Measurements from ENCODE around the gene HNRNPH2. TPM values are rescaled to one million over a fixed set of nuclear protein-coding genes. Genes with fewer than 3 reads are reported as not detected.

The HNRNPH2 gene
- total RNA-seq, 3 donors from 2014 or later (not counting 1 experiment from before 2014, with no cell fraction given): 47.3 to 56.1 (median 52.9) TPM

GRCh38 chrX:101417981-101418841, 10.2 kb downstream of the HNRNPH2 start:
- Histone ChIP-seq H3K27ac (ENCODE audit: low read length) (peak overlapping the region; percentile 94), H3K9me3 (ENCODE audit: control insufficient read depth, insufficient read depth, low read length) (no peaks in the 10 kb centered on the region), H3K27me3 (ENCODE audit: control insufficient read depth, insufficient read depth, low read length) (no peaks in the 10 kb centered on the region), H3K4me3 (ENCODE audit: low read length) (peak overlapping the region; percentile 74), H3K36me3 (ENCODE audit: control insufficient read depth, insufficient read depth, low read length) (peaks cover 4% of the 10 kb centered on the region), H3K4me1 (ENCODE audit: control insufficient read depth, insufficient read depth, low read length) (peaks cover 20% of the 10 kb centered on the region)
- no peaks in the 10 kb centered on the region for H3K9me3 Mint-ChIP-seq
- peak overlapping the region; percentile 92 for H3K4me3 Mint-ChIP-seq
- ATAC-seq (peak; percentile 68 to 71 (median 70)), DNase-seq (peak; percentile 42 to 55)
- peaks cover 18 to 26% of the 10 kb centered on the region in 2 donors for H3K4me1 Mint-ChIP-seq
- peak overlapping the region; percentile 90 to 98 for H3K27ac Mint-ChIP-seq
- no peak for TF ChIP-seq CTCF (IDR thresholded peaks at IDR 0.05)
- no peaks in the 10 kb centered on the region for H3K27me3 Mint-ChIP-seq (ENCODE audit: low read depth in 2 of 2)
- intact Hi-C loops (cut with micrococcal nuclease): loop anchor here (5.0 kb wide), 2 partner anchors 179 to 514 kb away; partner anchors contain the start of gene ZMAT1
- WGBS (ENCODE audit: insufficient coverage): under 1% methylated on average over 35 of the region's 56 CpGs
- no peaks in the 10 kb centered on the region for H3K36me3 Mint-ChIP-seq

GRCh38 chrX:101419489-101419888, 11.5 kb downstream of the HNRNPH2 start:
- Histone ChIP-seq H3K4me1 (ENCODE audit: control insufficient read depth, insufficient read depth, low read length) (peaks cover 20% of the 10 kb centered on the region), H3K36me3 (ENCODE audit: control insufficient read depth, insufficient read depth, low read length) (no peaks in the 10 kb centered on the region), H3K4me3 (ENCODE audit: low read length) (no peak overlapping the region), H3K9me3 (ENCODE audit: control insufficient read depth, insufficient read depth, low read length) (no peaks in the 10 kb centered on the region), H3K27ac (ENCODE audit: low read length) (no peak overlapping the region), H3K27me3 (ENCODE audit: control insufficient read depth, insufficient read depth, low read length) (no peaks in the 10 kb centered on the region)
- H3K27ac Mint-ChIP-seq: peak overlapping the region; percentile 90 to 98
- DNase-seq: no peak
- peaks cover 18 to 26% of the 10 kb centered on the region in 2 donors for H3K4me1 Mint-ChIP-seq
- no peak for TF ChIP-seq CTCF (IDR thresholded peaks at IDR 0.05)
- no peaks in the 10 kb centered on the region for H3K36me3 Mint-ChIP-seq
- no peak for ATAC-seq
- no peaks in the 10 kb centered on the region for H3K9me3 Mint-ChIP-seq
- 94% methylated on average over 2 of the region's 2 CpGs for WGBS (ENCODE audit: insufficient coverage)
- no peaks in the 10 kb centered on the region for H3K27me3 Mint-ChIP-seq (ENCODE audit: low read depth in 2 of 2)
- peak overlapping the region; percentile 92 for H3K4me3 Mint-ChIP-seq
- intact Hi-C loops (cut with micrococcal nuclease): loop anchor here (5.0 kb wide), 2 partner anchors 178 to 513 kb away; partner anchors contain the start of gene ZMAT1

- H3K27ac Mint-ChIP-seq: no peak overlapping the region
- no peak for TF ChIP-seq CTCF (IDR thresholded peaks at IDR 0.05)
- no peaks in the 10 kb centered on the region for H3K36me3 ChIP-seq (ENCODE audit: control insufficient read depth, insufficient read depth, low read length)
- H3K36me3 Mint-ChIP-seq: no peaks in the 10 kb centered on the region
- intact Hi-C loops (cut with micrococcal nuclease): no loop called here
- no peak for ATAC-seq
- no peak overlapping the region for H3K4me3 Mint-ChIP-seq
- H3K27me3 ChIP-seq (ENCODE audit: control insufficient read depth, insufficient read depth, low read length): no peaks in the 10 kb centered on the region
- no peak overlapping the region for H3K4me3 ChIP-seq (ENCODE audit: low read length)
- H3K4me1 Mint-ChIP-seq: peaks cover 5 to 7% of the 10 kb centered on the region in 2 donors
- WGBS (ENCODE audit: insufficient coverage): no CpG with 5 or more reads among the region's 2 CpGs
- DNase-seq: no peak
- no peak overlapping the region for H3K27ac ChIP-seq (ENCODE audit: low read length)
- no peaks in the 10 kb centered on the region for H3K9me3 ChIP-seq (ENCODE audit: control insufficient read depth, insufficient read depth, low read length)
- no peaks in the 10 kb centered on the region for H3K9me3 Mint-ChIP-seq
- no peaks in the 10 kb centered on the region for H3K4me1 ChIP-seq (ENCODE audit: control insufficient read depth, insufficient read depth, low read length)
- H3K27me3 Mint-ChIP-seq (ENCODE audit: low read depth in 2 of 2): no peaks in the 10 kb centered on the region
These were observed 19.9 kb downstream of the HNRNPH2 start for GRCh38 chrX:101427954-101428353.

All from natural killer cell (primary cell).